B cell (primary cell): ENCODE measurements around the gene ZNF185. TPM values are rescaled to one million over a fixed set of nuclear protein-coding genes. Genes with fewer than 3 reads are reported as not detected.

Experiments
- ATAC-seq: fragments of 200-7000 bp; cut with Tn5 transposase; one replicate; pipeline ENCODE4 v1.10.0; 2021; ENCODE audit warnings: low read depth, mild to moderate bottlenecking, moderate number of reproducible peaks, moderate library complexity
- CTCF ChIA-PET: fragments of 350-600 bp; sonication (Branson Sonifier 250); formaldehyde crosslinking; loops from one replicate; lab custom pipeline; 2021; ENCODE audit warnings: antibody characterized with exemption, inconsistent platforms; lab: Charles Lee
- POLR2A ChIA-PET: fragments of 350-600 bp; sonication (Branson Sonifier 250); formaldehyde crosslinking; loops from one replicate; lab custom pipeline; 2021; ENCODE audit warnings: antibody characterized with exemption; lab: Charles Lee
- DNase-seq: peaks from one replicate; pipeline ENCODE4 v3.0.0; 2013
- H2AFZ ChIP-seq: 2 replicates; pipeline ENCODE4 v1.6.1; 2012; ENCODE audit warnings: mild to moderate bottlenecking, low read depth, low read length; ENCODE audit not compliant: insufficient read depth, poor library complexity, severe bottlenecking
- H3K27ac ChIP-seq, 2 donors: 1 replicate in 1 of 2; 2 replicates in 1 of 2; pipeline ENCODE4 v1.5.1; 2012 to 2013; ENCODE audit warnings: low read length in 2 of 2, mild to moderate bottlenecking in 2 of 2, moderate library complexity in 1 of 2
- H3K27me3 ChIP-seq, 4 experiments: fragments of 200-600 bp in 1 of 4; sonication (generic) in 1 of 4; replicated peaks in 1 of 4; 1 replicate in 2 of 4; 2 replicates in 2 of 4; pipeline versions ENCODE4 v1.6.1 to v1.7.0; 2013 to 2016; ENCODE audit warnings: low read length in 3 of 4, mild to moderate bottlenecking in 2 of 4, mixed read lengths in 1 of 4, moderate library complexity in 1 of 4; ENCODE audit not compliant: insufficient read depth in 4 of 4, control insufficient read depth in 3 of 4; ENCODE audit errors: control extremely low read depth in 1 of 4
- H3K36me3 ChIP-seq, 2 experiments: replicated peaks in 1 of 2; 1 replicate in 1 of 2; 2 replicates in 1 of 2; pipeline versions ENCODE4 v1.6.1 to v1.7.1; 2013; ENCODE audit warnings: low read length in 1 of 2; ENCODE audit not compliant: insufficient read depth in 2 of 2, control insufficient read depth in 1 of 2; ENCODE audit errors: control extremely low read depth in 1 of 2, extremely low read depth in 1 of 2
- H3K4me1 ChIP-seq, 2 donors: fragments of 200-600 bp in 1 of 2; sonication (generic) in 1 of 2; 1 replicate in 1 of 2; 2 replicates in 1 of 2; pipeline versions ENCODE4 v1.5.1 to v1.6.1; 2013 to 2017; ENCODE audit warnings: low read length in 2 of 2; ENCODE audit not compliant: control insufficient read depth in 2 of 2, insufficient read depth in 2 of 2
- H3K4me2 ChIP-seq: replicated peaks from 2 replicates; pipeline ENCODE3; 2012; ENCODE audit warnings: mild to moderate bottlenecking, low read depth, low read length; ENCODE audit not compliant: poor library complexity, severe bottlenecking
- H3K4me3 ChIP-seq, 5 experiments: fragments of 200-600 bp in 1 of 5; sonication (generic) in 1 of 5; 1 replicate in 3 of 5; 2 replicates in 2 of 5; pipeline versions ENCODE4 v1.5.1 to v1.7.0; 2011 to 2016; ENCODE audit warnings: low read length in 4 of 5, mild to moderate bottlenecking in 4 of 5, low read depth in 2 of 5, control low read depth in 1 of 5, moderate library complexity in 1 of 5; ENCODE audit not compliant: insufficient read depth in 1 of 5; ENCODE audit errors: control extremely low read depth in 1 of 5, extremely low read depth in 1 of 5
- H3K79me2 ChIP-seq: fragments of 200-600 bp; sonication (generic); one replicate; pipeline ENCODE4 v1.6.0; 2016; ENCODE audit warnings: low read length; ENCODE audit not compliant: control insufficient read depth, insufficient read depth
- H3K9ac ChIP-seq: fragments of 200-600 bp; sonication (generic); 2 replicates; pipeline ENCODE4 v1.6.1; 2017; ENCODE audit warnings: mild to moderate bottlenecking, low read length, moderate library complexity
- H3K9me3 ChIP-seq, 3 donors: one replicate each; pipeline versions ENCODE4 v1.6.1 to v1.7.1; 2013; ENCODE audit warnings: low read length in 2 of 3; ENCODE audit not compliant: control insufficient read depth in 2 of 3, insufficient read depth in 1 of 3; ENCODE audit errors: control extremely low read depth in 1 of 3
- H4K20me1 ChIP-seq: 2 replicates; pipeline ENCODE4 v1.6.0; 2012; ENCODE audit warnings: mild to moderate bottlenecking, low read length; ENCODE audit not compliant: insufficient read depth, control insufficient read depth, poor library complexity, severe bottlenecking
- H3K27ac Mint-ChIP-seq: one replicate; pipeline ENCODE4 v1.8.0; 2021; ENCODE audit warnings: mixed read lengths
- H3K27me3 Mint-ChIP-seq: one replicate; pipeline ENCODE4 v1.8.0; 2021; ENCODE audit warnings: mixed read lengths
- H3K4me1 Mint-ChIP-seq: one replicate; pipeline ENCODE4 v1.8.0; 2021; ENCODE audit warnings: mixed read lengths
- H3K4me3 Mint-ChIP-seq: one replicate; pipeline ENCODE4 v1.8.0; 2021; ENCODE audit warnings: mixed read lengths
- H3K9me3 Mint-ChIP-seq: one replicate; pipeline ENCODE4 v1.8.0; 2022; ENCODE audit warnings: mixed read lengths; ENCODE audit not compliant: insufficient read depth
- EZH2 ChIP-seq: IDR thresholded peaks from 2 replicates; pipeline ENCODE4 v1.6.1; 2012; ENCODE audit warnings: borderline replicate concordance, low read depth, mild to moderate bottlenecking, moderate library complexity, low read length; ENCODE audit not compliant: insufficient read depth, poor library complexity, severe bottlenecking
- WGBS: methylation state at CpG from one replicate; pipeline ENCODE4 v1.1.5; 2013; ENCODE audit warnings: missing lambda C conversion rate; ENCODE audit not compliant: insufficient coverage; 5-methylcytosine and 5-hydroxymethylcytosine counted together
- intact Hi-C: fragments of 100-400 bp; cut with micrococcal nuclease; formaldehyde crosslinking; loops from one replicate; pipeline ENCODE4 v1.10.0; 2022
- polyA plus RNA-seq: library from polyadenylated mRNA; depleted of rRNA; stranded (reverse); fragments of >200 nt; gene quantifications from 2 replicates; pipeline ENCODE4 v1.2.3, GENCODE V29; 2012
- total RNA-seq, 2 donors: library from RNA; stranded (reverse); fragments of 120-200 nt in 1 of 2; gene quantifications; 1 replicate in 1 of 2; 2 replicates in 1 of 2; pipeline versions ENCODE4 v1.2.3 to v1.2.4, GENCODE V29; 2013 to 2022
- TF ChIP-seq, protein P1 (sequence below): fragments of 200-600 bp; IDR thresholded peaks from one replicate; pipeline ENCODE4 v1.8.0; 2022; ENCODE audit warnings: antibody characterized with exemption, mild to moderate bottlenecking

The ZNF185 gene
- total and polyA plus RNA-seq, 2 donors (not counting 1 experiment from before 2014, with no cell fraction given): 0.89 to 2.3 TPM

DNA sequence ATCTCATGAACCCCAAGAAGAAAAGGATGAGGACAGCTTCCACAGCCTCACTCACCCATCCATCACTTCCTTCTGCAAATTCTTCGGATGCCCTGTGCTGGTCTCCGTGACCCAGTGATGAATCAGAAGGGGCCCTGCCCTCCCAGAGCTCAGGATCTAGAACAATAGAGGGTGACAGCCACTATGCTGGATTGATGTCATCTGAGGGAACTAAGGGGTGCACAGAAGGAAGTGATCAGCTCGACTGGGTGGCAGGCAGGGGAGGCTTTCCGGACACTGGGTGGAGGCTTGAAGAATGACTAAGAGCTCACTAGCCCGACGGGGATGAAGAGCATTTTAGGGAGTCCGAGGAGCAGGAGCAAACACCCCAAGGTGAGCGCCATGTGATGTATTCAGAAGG lies 1.4 kb upstream of the ZNF185 start:
- no peaks in the 10 kb centered on the region for H3K4me1 ChIP-seq
- peaks cover 0 to 5% (median 0%) of the 10 kb centered on the region in 4 experiments for H3K27me3 ChIP-seq
- peak overlapping the region; percentile 33 for H3K4me3 Mint-ChIP-seq
- ATAC-seq (no peak), DNase-seq (no peak)
- H3K27ac Mint-ChIP-seq: no peak overlapping the region
- ChIA-PET POLR2A (no interaction called here), CTCF (no interaction called here)
- intact Hi-C loops: no loop called here
- H3K27ac ChIP-seq: no peak overlapping the region
- H3K9ac ChIP-seq: no peak overlapping the region
- H3K9me3 ChIP-seq: no peaks in the 10 kb centered on the region
- H3K4me1 Mint-ChIP-seq: peaks cover 3% of the 10 kb centered on the region
- no peak overlapping the region for H2AFZ ChIP-seq
- H3K79me2 ChIP-seq: no peaks in the 10 kb centered on the region
- no peaks in the 10 kb centered on the region for H4K20me1 ChIP-seq
- TF ChIP-seq, protein P1, sequence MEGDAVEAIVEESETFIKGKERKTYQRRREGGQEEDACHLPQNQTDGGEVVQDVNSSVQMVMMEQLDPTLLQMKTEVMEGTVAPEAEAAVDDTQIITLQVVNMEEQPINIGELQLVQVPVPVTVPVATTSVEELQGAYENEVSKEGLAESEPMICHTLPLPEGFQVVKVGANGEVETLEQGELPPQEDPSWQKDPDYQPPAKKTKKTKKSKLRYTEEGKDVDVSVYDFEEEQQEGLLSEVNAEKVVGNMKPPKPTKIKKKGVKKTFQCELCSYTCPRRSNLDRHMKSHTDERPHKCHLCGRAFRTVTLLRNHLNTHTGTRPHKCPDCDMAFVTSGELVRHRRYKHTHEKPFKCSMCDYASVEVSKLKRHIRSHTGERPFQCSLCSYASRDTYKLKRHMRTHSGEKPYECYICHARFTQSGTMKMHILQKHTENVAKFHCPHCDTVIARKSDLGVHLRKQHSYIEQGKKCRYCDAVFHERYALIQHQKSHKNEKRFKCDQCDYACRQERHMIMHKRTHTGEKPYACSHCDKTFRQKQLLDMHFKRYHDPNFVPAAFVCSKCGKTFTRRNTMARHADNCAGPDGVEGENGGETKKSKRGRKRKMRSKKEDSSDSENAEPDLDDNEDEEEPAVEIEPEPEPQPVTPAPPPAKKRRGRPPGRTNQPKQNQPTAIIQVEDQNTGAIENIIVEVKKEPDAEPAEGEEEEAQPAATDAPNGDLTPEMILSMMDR: no peak
- no peak for TF ChIP-seq EZH2
- H3K4me3 ChIP-seq: no peak overlapping the region
- no peaks in the 10 kb centered on the region for H3K36me3 ChIP-seq
- H3K27me3 Mint-ChIP-seq: peaks cover 24% of the 10 kb centered on the region
- H3K9me3 Mint-ChIP-seq: no peaks in the 10 kb centered on the region
- no peak overlapping the region for H3K4me2 ChIP-seq
- 91% methylated on average over 4 of the region's 8 CpGs for WGBS

DNA sequence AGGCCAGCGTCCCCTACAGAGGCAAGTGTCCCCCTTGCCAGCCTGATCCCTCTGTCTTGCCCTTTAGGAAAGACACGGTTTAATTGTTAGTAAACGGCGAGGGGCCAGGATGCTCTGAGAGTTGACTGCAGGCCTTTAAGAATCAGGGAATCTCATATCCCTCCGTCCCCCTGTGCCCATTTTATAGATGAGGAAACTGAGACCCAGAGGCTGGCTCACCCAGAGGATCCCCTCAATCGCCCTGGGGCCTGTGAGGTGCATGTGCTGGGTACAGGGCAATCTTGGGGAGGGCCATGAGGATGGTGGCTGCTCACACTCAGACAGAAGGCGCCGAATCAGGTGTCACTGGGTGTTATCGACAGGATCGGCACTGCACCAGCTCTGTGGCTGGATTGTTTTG lies 575 bp downstream of the ZNF185 start:
- no peak overlapping the region for H2AFZ ChIP-seq
- H3K9me3 ChIP-seq: no peaks in the 10 kb centered on the region
- no peaks in the 10 kb centered on the region for H3K79me2 ChIP-seq
- 74% methylated on average over 4 of the region's 10 CpGs for WGBS
- H3K9me3 Mint-ChIP-seq: no peaks in the 10 kb centered on the region
- peaks cover 30% of the 10 kb centered on the region for H3K27me3 Mint-ChIP-seq
- H3K27me3 ChIP-seq: peaks cover 0 to 5% (median 0%) of the 10 kb centered on the region in 4 experiments
- POLR2A ChIA-PET: no interaction called here
- DNase-seq: no peak
- peaks cover 3% of the 10 kb centered on the region for H3K4me1 Mint-ChIP-seq
- H3K4me1 ChIP-seq: no peaks in the 10 kb centered on the region
- H3K4me2 ChIP-seq: no peak overlapping the region
- TF ChIP-seq EZH2: no peak
- TF ChIP-seq, protein P1: no peak
- no peak overlapping the region for H3K4me3 ChIP-seq
- no peak overlapping the region for H3K4me3 Mint-ChIP-seq
- H4K20me1 ChIP-seq: no peaks in the 10 kb centered on the region
- H3K9ac ChIP-seq: no peak overlapping the region
- intact Hi-C loops: no loop called here
- no peak overlapping the region for H3K27ac ChIP-seq
- no peak for ATAC-seq
- CTCF ChIA-PET: no interaction called here
- no peak overlapping the region for H3K27ac Mint-ChIP-seq
- no peaks in the 10 kb centered on the region for H3K36me3 ChIP-seq
